Occipital lobe (tissue), 2 donors: ENCODE measurements around the gene ERBB2. TPM values are rescaled to one million over a fixed set of nuclear protein-coding genes. Genes with fewer than 3 reads are reported as not detected.
"Not testable (repeated sequence)": the region's sequence is repeated elsewhere in the genome, so short reads cannot be mapped to it uniquely, and the experiment has no call there.

ENCODE experiments used
- DNase-seq: peaks from one replicate; lab custom pipeline; 2025; lab: John Stamatoyannopoulos, UW
- total RNA-seq: library from RNA; depleted of rRNA; stranded (reverse); fragments of >200 nt; gene quantifications from one replicate; pipeline ENCODE4 v1.2.3, GENCODE V29; 2014

The ERBB2 gene
- total RNA-seq, 1 donor from 2014 or later: 10.1 TPM

- DNase-seq: no peak
These were observed 58.3 kb downstream of the ERBB2 start for GRCh38 chr17:39757931-39758873.

GRCh38 chr17:39759204-39759603 lies 59.3 kb downstream of the ERBB2 start:
- DNase-seq: no peak

- no peak for DNase-seq
These were observed 62.1 kb downstream of the ERBB2 start for GRCh38 chr17:39761861-39762496.

GRCh38 chr17:39763051-39763820 lies 63.4 kb downstream of the ERBB2 start:
- DNase-seq: no peak

GRCh38 chr17:39764171-39764570 lies 64.3 kb downstream of the ERBB2 start:
- not testable (repeated sequence) for DNase-seq

- no peak for DNase-seq
These were observed 65.3 kb downstream of the ERBB2 start for GRCh38 chr17:39765175-39765574.

- DNase-seq: no peak
These were observed 65.9 kb downstream of the ERBB2 start for GRCh38 chr17:39765766-39766165.

- DNase-seq: no peak
These were observed 67.3 kb downstream of the ERBB2 start for GRCh38 chr17:39767147-39767546.

- peak; percentile 18 for DNase-seq
These were observed 70.2 kb downstream of the ERBB2 start for GRCh38 chr17:39769974-39770587.

GRCh38 chr17:39772415-39772814 lies 72.6 kb downstream of the ERBB2 start:
- peak; percentile 15 for DNase-seq

GRCh38 chr17:39772987-39773934 lies 73.4 kb downstream of the ERBB2 start:
- DNase-seq: no peak

- no peak for DNase-seq
These were observed 74.2 kb downstream of the ERBB2 start for GRCh38 chr17:39774047-39774446.

- DNase-seq: no peak
These were observed 75.2 kb downstream of the ERBB2 start for GRCh38 chr17:39775031-39775430.

GRCh38 chr17:39776252-39776651 lies 76.4 kb downstream of the ERBB2 start:
- DNase-seq: no peak

- DNase-seq: no peak
These were observed 77.9 kb downstream of the ERBB2 start for GRCh38 chr17:39777534-39778365.
